GM18951 (cell line): ENCODE measurements around the gene SLC37A1.

ENCODE experiments used
- POLR2A ChIP-seq: IDR thresholded peaks from 4 replicates; pipeline ENCODE4 v1.6.1; 2011; ENCODE audit warnings: mild to moderate bottlenecking; ENCODE audit not compliant: insufficient read length, insufficient read depth; ENCODE audit errors: extremely low read depth
- in situ Hi-C: fragments of 300-500 bp; cut with MboI; formaldehyde crosslinking; loops from one replicate; pipeline ENCODE4 v1.12.0; 2022; ENCODE audit warnings: low sequenced_read_pairs, mixed read lengths, inconsistent platforms; ENCODE audit not compliant: unreplicated experiment

SLC37A1 gene

GRCh38 chr21:42500736-42501135, 12.9 kb upstream of the SLC37A1 start:
- in situ Hi-C loops: no loop called here
- no peak for TF ChIP-seq POLR2A

GRCh38 chr21:42503711-42504110, 9.9 kb upstream of the SLC37A1 start:
- TF ChIP-seq POLR2A: no peak
- in situ Hi-C loops: no loop called here

GRCh38 chr21:42505090-42505726, 8.4 kb upstream of the SLC37A1 start:
- in situ Hi-C loops: no loop called here
- no peak for TF ChIP-seq POLR2A

GRCh38 chr21:42507418-42507817, 6.2 kb upstream of the SLC37A1 start:
- no peak for TF ChIP-seq POLR2A
- in situ Hi-C loops: no loop called here

- TF ChIP-seq POLR2A: no peak
- in situ Hi-C loops: no loop called here
These were observed 5.3 kb upstream of the SLC37A1 start for GRCh38 chr21:42508371-42508770.

GRCh38 chr21:42509244-42509643, 4.4 kb upstream of the SLC37A1 start:
- in situ Hi-C loops: no loop called here
- TF ChIP-seq POLR2A: no peak

- in situ Hi-C loops: no loop called here
- TF ChIP-seq POLR2A: no peak
These were observed 1.2 kb upstream of the SLC37A1 start for GRCh38 chr21:42512346-42513034.

- TF ChIP-seq POLR2A: peak; percentile 65
- in situ Hi-C loops: no loop called here
These were observed 582 bp downstream of the SLC37A1 start for GRCh38 chr21:42513985-42514882.

- in situ Hi-C loops: no loop called here
- no peak for TF ChIP-seq POLR2A
These were observed 1.2 kb downstream of the SLC37A1 start for GRCh38 chr21:42514883-42515228.

- TF ChIP-seq POLR2A: no peak
These were observed 2.3 kb downstream of the SLC37A1 start for GRCh38 chr21:42515708-42516502.

GRCh38 chr21:42518215-42518614, 4.6 kb downstream of the SLC37A1 start:
- TF ChIP-seq POLR2A: no peak

More at GRCh38 chr21:42515708-42516502, 2.3 kb downstream of the SLC37A1 start:
- in situ Hi-C loops: no loop called here

GRCh38 chr21:42518626-42519025, 5.0 kb downstream of the SLC37A1 start:
- in situ Hi-C loops: no loop called here

More at GRCh38 chr21:42518215-42518614, 4.6 kb downstream of the SLC37A1 start:
- in situ Hi-C loops: no loop called here

More at GRCh38 chr21:42518626-42519025, 5.0 kb downstream of the SLC37A1 start:
- no peak for TF ChIP-seq POLR2A
